H9 (cell line): Measurements from ENCODE around the gene UTS2B. TPM values are rescaled to one million over a fixed set of nuclear protein-coding genes. Genes with fewer than 3 reads are reported as not detected.

Experiments used
- DNase-seq: peaks from one replicate; pipeline ENCODE4 v3.0.0-alpha.2; 2017
- H2AFZ ChIP-seq: one replicate; pipeline ENCODE4 v1.6.1; 2013; ENCODE audit warnings: mild to moderate bottlenecking, low read length, control low read depth, moderate library complexity
- H2AK5ac ChIP-seq: 2 replicates; pipeline ENCODE4 v1.6.1; 2013; ENCODE audit warnings: low read length, control low read depth, mixed read lengths; ENCODE audit not compliant: insufficient read length
- H2BK120ac ChIP-seq: one replicate; pipeline ENCODE4 v1.6.1; 2013; ENCODE audit warnings: low read depth, mild to moderate bottlenecking, low read length, control low read depth, inconsistent platforms; ENCODE audit not compliant: poor library complexity, severe bottlenecking
- H2BK12ac ChIP-seq: 2 replicates; pipeline ENCODE4 v1.6.1; 2013; ENCODE audit warnings: low read length, control low read depth, mixed read lengths, low read depth; ENCODE audit not compliant: insufficient read length
- H2BK15ac ChIP-seq: 2 replicates; pipeline ENCODE4 v1.6.1; 2013; ENCODE audit warnings: low read depth, low read length, control low read depth
- H2BK20ac ChIP-seq: one replicate; pipeline ENCODE4 v1.6.1; 2013; ENCODE audit warnings: low read depth, mild to moderate bottlenecking, low read length, control low read depth, inconsistent platforms; ENCODE audit not compliant: poor library complexity, severe bottlenecking
- H2BK5ac ChIP-seq: 2 replicates; pipeline ENCODE4 v1.6.1; 2013; ENCODE audit warnings: low read length, control low read depth, mixed read lengths; ENCODE audit not compliant: insufficient read length
- H3K14ac ChIP-seq: 2 replicates; pipeline ENCODE4 v1.6.1; 2013; ENCODE audit warnings: low read length, control low read depth; ENCODE audit not compliant: insufficient read depth
- H3K18ac ChIP-seq: 2 replicates; pipeline ENCODE4 v1.6.1; 2013; ENCODE audit warnings: low read depth, mild to moderate bottlenecking, mixed read lengths, low read length, control low read depth; ENCODE audit not compliant: insufficient read length
- H3K23ac ChIP-seq: 2 replicates; pipeline ENCODE4 v1.6.1; 2013; ENCODE audit warnings: low read length, control low read depth, mixed read lengths, low read depth; ENCODE audit not compliant: insufficient read length
- H3K23me2 ChIP-seq: 2 replicates; pipeline ENCODE4 v1.6.1; 2013; ENCODE audit warnings: low read depth, mild to moderate bottlenecking, mixed read lengths, low read length, control low read depth; ENCODE audit not compliant: insufficient read length, poor library complexity, severe bottlenecking
- H3K27ac ChIP-seq: 2 replicates; pipeline ENCODE4 v1.5.1; 2013; ENCODE audit warnings: low read length, control low read depth, mixed read lengths, low read depth; ENCODE audit not compliant: insufficient read length
- H3K27me3 ChIP-seq: 2 replicates; pipeline ENCODE4 v1.6.1; 2013; ENCODE audit warnings: low read length, control low read depth, inconsistent platforms; ENCODE audit not compliant: insufficient read depth
- H3K4ac ChIP-seq: 2 replicates; pipeline ENCODE4 v1.6.1; 2013; ENCODE audit warnings: low read depth, mild to moderate bottlenecking, control low read depth, inconsistent platforms, low read length, moderate library complexity
- H3K4me1 ChIP-seq: 2 replicates; pipeline ENCODE4 v1.6.1; 2013; ENCODE audit warnings: low read length, control low read depth, inconsistent platforms; ENCODE audit not compliant: insufficient read depth
- H3K4me2 ChIP-seq: 2 replicates; pipeline ENCODE4 v1.6.1; 2013; ENCODE audit warnings: low read length, control low read depth, mixed read lengths; ENCODE audit not compliant: insufficient read length, insufficient read depth
- H3K56ac ChIP-seq: 2 replicates; pipeline ENCODE4 v1.6.1; 2013; ENCODE audit warnings: low read depth, mild to moderate bottlenecking, mixed read lengths, low read length, control low read depth; ENCODE audit not compliant: insufficient read length
- H3K79me1 ChIP-seq: 2 replicates; pipeline ENCODE4 v1.6.1; 2013; ENCODE audit warnings: low read depth, mild to moderate bottlenecking, moderate library complexity, low read length, control low read depth, inconsistent platforms; ENCODE audit not compliant: insufficient read depth, poor library complexity, severe bottlenecking
- H3K79me2 ChIP-seq: 2 replicates; pipeline ENCODE4 v1.6.1; 2013; ENCODE audit warnings: low read length, control low read depth, inconsistent platforms; ENCODE audit not compliant: insufficient read depth
- H3K9ac ChIP-seq: 2 replicates; pipeline ENCODE4 v1.6.1; 2013; ENCODE audit warnings: low read length, control low read depth, mixed read lengths; ENCODE audit not compliant: insufficient read length; ENCODE audit errors: extremely low read depth
- H3K9me3 ChIP-seq: one replicate; pipeline ENCODE4 v1.6.1; 2013; ENCODE audit warnings: low read depth, low read length, inconsistent platforms; ENCODE audit not compliant: control insufficient read depth
- H3T11ph ChIP-seq: one replicate; pipeline ENCODE4 v1.6.1; 2013; ENCODE audit warnings: mild to moderate bottlenecking, low read length, control low read depth, inconsistent platforms
- H4K20me1 ChIP-seq: one replicate; pipeline ENCODE4 v1.6.1; 2013; ENCODE audit not compliant: control insufficient read depth, insufficient read length, insufficient read depth
- H4K5ac ChIP-seq: 2 replicates; pipeline ENCODE4 v1.6.1; 2013; ENCODE audit warnings: low read depth, mild to moderate bottlenecking, mixed read lengths, low read length, control low read depth; ENCODE audit not compliant: insufficient read length
- H4K8ac ChIP-seq: replicated peaks from 2 replicates; pipeline ENCODE4 v1.6.1; 2013; ENCODE audit warnings: low read length, control low read depth, mixed read lengths, low read depth; ENCODE audit not compliant: insufficient read length
- H4K91ac ChIP-seq: 2 replicates; pipeline ENCODE4 v1.6.1; 2013; ENCODE audit warnings: low read depth, mild to moderate bottlenecking, moderate library complexity, mixed read lengths, low read length, control low read depth; ENCODE audit not compliant: insufficient read length
- H3K27ac Mint-ChIP-seq, 3 experiments: 2 replicates in 2 of 3; 3 replicates in 1 of 3; pipeline ENCODE4 v1.8.0; 2020 to 2021; ENCODE audit warnings: mixed read lengths in 3 of 3, mild to moderate bottlenecking in 1 of 3, moderate library complexity in 1 of 3
- H3K27me3 Mint-ChIP-seq: 2 replicates; pipeline ENCODE4 v1.8.0; 2021; ENCODE audit warnings: low read depth, mild to moderate bottlenecking, moderate library complexity, mixed read lengths
- H3K36me3 Mint-ChIP-seq, 3 experiments: 2 replicates in 2 of 3; 3 replicates in 1 of 3; pipeline ENCODE4 v1.8.0; 2020 to 2021; ENCODE audit warnings: low read depth in 3 of 3, mixed read lengths in 3 of 3; ENCODE audit not compliant: insufficient read depth in 1 of 3
- H3K4me1 Mint-ChIP-seq, 2 experiments: 2 replicates each; pipeline ENCODE4 v1.8.0; 2020; ENCODE audit warnings: mixed read lengths in 2 of 2
- H3K4me3 Mint-ChIP-seq, 2 experiments: 2 replicates in 1 of 2; 3 replicates in 1 of 2; pipeline ENCODE4 v1.8.0; 2020 to 2021; ENCODE audit warnings: mild to moderate bottlenecking in 2 of 2, mixed read lengths in 2 of 2, moderate library complexity in 1 of 2
- H3K9me3 Mint-ChIP-seq, 2 experiments: 2 replicates in 1 of 2; 3 replicates in 1 of 2; pipeline ENCODE4 v1.8.0; 2020; ENCODE audit warnings: mild to moderate bottlenecking in 2 of 2, mixed read lengths in 2 of 2, moderate library complexity in 1 of 2
- total RNA-seq: library from RNA; stranded (reverse); gene quantifications from 2 replicates; pipeline ENCODE4 v1.2.1, GENCODE V29; 2021
- TF ChIP-seq, protein P1 (sequence below): fragments of 200-600 bp; sonication (generic); conservative IDR thresholded peaks from 3 replicates; pipeline ENCODE4 v1.8.0; 2021; ENCODE audit warnings: antibody characterized with exemption, mild to moderate bottlenecking

UTS2B gene
- total RNA-seq, 1 experiment from 2014 or later: 0.09 TPM

- Mint-ChIP-seq H3K9me3 (no peaks in the 10 kb centered on the region), H3K4me1 (peaks cover 15 to 25% of the 10 kb centered on the region in 2 experiments), H3K27ac (peak overlapping the region in 1 of 3 experiments; percentile 1; a peak in 1 of 7 replicates), H3K27me3 (no peaks in the 10 kb centered on the region; the same call in 1 of the 2 replicates), H3K4me3 (no peak overlapping the region), H3K36me3 (no peaks in the 10 kb centered on the region)
- H3K56ac ChIP-seq: no peak overlapping the region
- no peak overlapping the region for H2BK15ac ChIP-seq
- H3K27ac ChIP-seq: no peak overlapping the region
- no peaks in the 10 kb centered on the region for H3K79me1 ChIP-seq
- no peak for DNase-seq
- no peak overlapping the region for H2BK120ac ChIP-seq
- H2BK20ac ChIP-seq: no peak overlapping the region
- H2AFZ ChIP-seq: no peak overlapping the region
- no peak overlapping the region for H2BK12ac ChIP-seq
- no peak overlapping the region for H2AK5ac ChIP-seq
- no peak overlapping the region for H4K5ac ChIP-seq
- no peak overlapping the region for H3K18ac ChIP-seq
- H3K23ac ChIP-seq: no peak overlapping the region
- H4K91ac ChIP-seq: no peak overlapping the region
- H3K9ac ChIP-seq: no peak overlapping the region
- H3K27me3 ChIP-seq: no peaks in the 10 kb centered on the region
- no peaks in the 10 kb centered on the region for H3K23me2 ChIP-seq
- H3K14ac ChIP-seq: no peak overlapping the region
- no peaks in the 10 kb centered on the region for H4K20me1 ChIP-seq
- no peak overlapping the region for H3K4ac ChIP-seq
- no peak overlapping the region for H3T11ph ChIP-seq
- TF ChIP-seq, protein P1, sequence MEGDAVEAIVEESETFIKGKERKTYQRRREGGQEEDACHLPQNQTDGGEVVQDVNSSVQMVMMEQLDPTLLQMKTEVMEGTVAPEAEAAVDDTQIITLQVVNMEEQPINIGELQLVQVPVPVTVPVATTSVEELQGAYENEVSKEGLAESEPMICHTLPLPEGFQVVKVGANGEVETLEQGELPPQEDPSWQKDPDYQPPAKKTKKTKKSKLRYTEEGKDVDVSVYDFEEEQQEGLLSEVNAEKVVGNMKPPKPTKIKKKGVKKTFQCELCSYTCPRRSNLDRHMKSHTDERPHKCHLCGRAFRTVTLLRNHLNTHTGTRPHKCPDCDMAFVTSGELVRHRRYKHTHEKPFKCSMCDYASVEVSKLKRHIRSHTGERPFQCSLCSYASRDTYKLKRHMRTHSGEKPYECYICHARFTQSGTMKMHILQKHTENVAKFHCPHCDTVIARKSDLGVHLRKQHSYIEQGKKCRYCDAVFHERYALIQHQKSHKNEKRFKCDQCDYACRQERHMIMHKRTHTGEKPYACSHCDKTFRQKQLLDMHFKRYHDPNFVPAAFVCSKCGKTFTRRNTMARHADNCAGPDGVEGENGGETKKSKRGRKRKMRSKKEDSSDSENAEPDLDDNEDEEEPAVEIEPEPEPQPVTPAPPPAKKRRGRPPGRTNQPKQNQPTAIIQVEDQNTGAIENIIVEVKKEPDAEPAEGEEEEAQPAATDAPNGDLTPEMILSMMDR: no peak
- no peaks in the 10 kb centered on the region for H3K79me2 ChIP-seq
- H4K8ac ChIP-seq: no peak overlapping the region
- no peak overlapping the region for H3K4me2 ChIP-seq
- no peaks in the 10 kb centered on the region for H3K9me3 ChIP-seq
- no peaks in the 10 kb centered on the region; the same call in 1 of the 2 replicates for H3K4me1 ChIP-seq
- H2BK5ac ChIP-seq: no peak overlapping the region
Observed at GRCh38 chr3:191298846-191299245, 31.5 kb downstream of the UTS2B start.
